Uterus (tissue), 4 donors: ENCODE measurements around the gene C1orf210. TPM values are rescaled to one million over a fixed set of nuclear protein-coding genes. Genes with fewer than 3 reads are reported as not detected.

ENCODE experiments used
- DNase-seq, 2 donors: peaks; one replicate each; pipeline ENCODE4 v3.0.0-alpha.2; 2019 to 2020
- H3K27ac ChIP-seq, 2 donors: fragments of 200-600 bp; sonication (generic); 1 replicate in 1 of 2; 2 replicates in 1 of 2; pipeline ENCODE4 v1.5.1; 2016 to 2018
- H3K27me3 ChIP-seq, 2 donors: fragments of 200-600 bp; sonication (generic); one replicate each; pipeline ENCODE4 v1.5.1; 2018 to 2019; ENCODE audit warnings: control low read depth in 1 of 2
- H3K36me3 ChIP-seq, 2 donors: fragments of 200-600 bp; sonication (generic); one replicate each; pipeline ENCODE4 v1.5.1; 2019; ENCODE audit warnings: control low read depth in 1 of 2
- H3K4me1 ChIP-seq, 2 donors: fragments of 200-600 bp; sonication (generic); one replicate each; pipeline ENCODE4 v1.5.1; 2018 to 2019; ENCODE audit warnings: control low read depth in 1 of 2
- H3K4me3 ChIP-seq, 2 donors: fragments of 200-600 bp; sonication (generic); 1 replicate in 1 of 2; 2 replicates in 1 of 2; pipeline ENCODE4 v1.5.1; 2018 to 2019; ENCODE audit warnings: mild to moderate bottlenecking in 1 of 2
- H3K9me3 ChIP-seq, 2 donors: fragments of 200-600 bp; sonication (generic); one replicate each; pipeline ENCODE4 v1.5.1; 2019; ENCODE audit warnings: control low read depth in 1 of 2
- CTCF ChIP-seq, 4 experiments: fragments of 200-600 bp in 2 of 4; fragments of 450-650 bp in 2 of 4; sonication (generic) in 2 of 4; IDR thresholded peaks; one replicate each; pipeline ENCODE4 v1.5.1; 2016 to 2019; ENCODE audit warnings: antibody characterized with exemption in 4 of 4, mild to moderate bottlenecking in 2 of 4, moderate library complexity in 1 of 4
- POLR2A ChIP-seq, 2 donors: fragments of 450-650 bp; IDR thresholded peaks; one replicate each; pipeline ENCODE4 v1.6.1; 2016; ENCODE audit warnings: antibody characterized with exemption in 2 of 2, mild to moderate bottlenecking in 1 of 2, moderate library complexity in 1 of 2
- intact Hi-C: fragments of 100-400 bp; cut with DNase I; formaldehyde crosslinking; loops from one replicate; pipeline ENCODE4 v1.15.1; 2023; ENCODE audit warnings: low total_unique reads
- total RNA-seq, 4 donors: library from RNA; depleted of rRNA in 3 of 4; stranded (reverse); fragments of >200 nt in 3 of 4; gene quantifications; one replicate each; pipeline versions ENCODE4 v1.1.0 to v1.2.4, GENCODE V29; 2014 to 2023
- donor health status: DM: yes; HTN: yes; CAD: no.

Gene C1orf210
- total RNA-seq, 4 donors from 2014 or later, result 0.62 TPM; not detected in 3

- Histone ChIP-seq H3K36me3 (no peaks in the 10 kb centered on the region), H3K27me3 (no peaks in the 10 kb centered on the region), H3K9me3 (no peaks in the 10 kb centered on the region), H3K27ac (no peak within 1 kb of the TSS), H3K4me3 (no peak within 1 kb of the TSS), H3K4me1 (no peaks in the 10 kb centered on the region)
- intact Hi-C loops, result no loop called here
- DNase-seq, result no peak
- TF ChIP-seq POLR2A (IDR thresholded peaks at IDR 0.05), result no peak
- TF ChIP-seq CTCF (IDR thresholded peaks at IDR 0.05), result no peak
Observed at GRCh38 chr1:43269627-43270375, 15.6 kb downstream of the C1orf210 start, which contains the start of gene TMEM125. TSS of gene TMEM125 (plus strand) at chr1:43269983. CDS start at chr1:43272723, 2,740 bp downstream.

GRCh38 chr1:43267818-43268425 lies 17.5 kb downstream of the C1orf210 start:
- no peak overlapping the region for H3K4me3 ChIP-seq
- intact Hi-C loops, result no loop called here
- no peak for TF ChIP-seq POLR2A (IDR thresholded peaks at IDR 0.05)
- no peak for TF ChIP-seq CTCF (IDR thresholded peaks at IDR 0.05)
- no peaks in the 10 kb centered on the region for H3K27me3 ChIP-seq
- no peak for DNase-seq
- H3K27ac ChIP-seq, result no peak overlapping the region
- H3K4me1 ChIP-seq, result no peaks in the 10 kb centered on the region
- H3K9me3 ChIP-seq, result no peaks in the 10 kb centered on the region
- H3K36me3 ChIP-seq, result no peaks in the 10 kb centered on the region

GRCh38 chr1:43267291-43267805 lies 18.0 kb downstream of the C1orf210 start:
- Histone ChIP-seq H3K9me3 (no peaks in the 10 kb centered on the region), H3K27me3 (no peaks in the 10 kb centered on the region), H3K27ac (no peak overlapping the region), H3K36me3 (no peaks in the 10 kb centered on the region), H3K4me3 (no peak overlapping the region), H3K4me1 (no peaks in the 10 kb centered on the region)
- no peak for DNase-seq
- TF ChIP-seq POLR2A (IDR thresholded peaks at IDR 0.05), result no peak
- no peak for TF ChIP-seq CTCF (IDR thresholded peaks at IDR 0.05)
- intact Hi-C loops, result no loop called here

- no peaks in the 10 kb centered on the region for H3K4me1 ChIP-seq
- no peak overlapping the region for H3K4me3 ChIP-seq
- DNase-seq, result no peak
- H3K27me3 ChIP-seq, result no peaks in the 10 kb centered on the region
- no peaks in the 10 kb centered on the region for H3K9me3 ChIP-seq
- no peaks in the 10 kb centered on the region for H3K36me3 ChIP-seq
- no peak for TF ChIP-seq CTCF (IDR thresholded peaks at IDR 0.05)
- TF ChIP-seq POLR2A (IDR thresholded peaks at IDR 0.05), result no peak
- H3K27ac ChIP-seq, result no peak overlapping the region
- intact Hi-C loops, result no loop called here
Observed at GRCh38 chr1:43266881-43267280, 18.5 kb downstream of the C1orf210 start.

- Histone ChIP-seq H3K27me3 (no peaks in the 10 kb centered on the region), H3K36me3 (no peaks in the 10 kb centered on the region), H3K4me3 (no peak overlapping the region), H3K27ac (no peak overlapping the region), H3K4me1 (no peaks in the 10 kb centered on the region), H3K9me3 (no peaks in the 10 kb centered on the region)
- intact Hi-C loops, result no loop called here
- DNase-seq, result no peak
- TF ChIP-seq CTCF (IDR thresholded peaks at IDR 0.05) (no peak), POLR2A (IDR thresholded peaks at IDR 0.05) (no peak)
Observed at GRCh38 chr1:43265431-43265830, 19.9 kb downstream of the C1orf210 start.
